ENCODE measurements around the gene ETFBKMT. TPM values are rescaled to one million over a fixed set of nuclear protein-coding genes. Genes with fewer than 3 reads are reported as not detected.

The ETFBKMT gene
- total RNA-seq, 1 experiment from 2014 or later = 1.7 TPM

DNA sequence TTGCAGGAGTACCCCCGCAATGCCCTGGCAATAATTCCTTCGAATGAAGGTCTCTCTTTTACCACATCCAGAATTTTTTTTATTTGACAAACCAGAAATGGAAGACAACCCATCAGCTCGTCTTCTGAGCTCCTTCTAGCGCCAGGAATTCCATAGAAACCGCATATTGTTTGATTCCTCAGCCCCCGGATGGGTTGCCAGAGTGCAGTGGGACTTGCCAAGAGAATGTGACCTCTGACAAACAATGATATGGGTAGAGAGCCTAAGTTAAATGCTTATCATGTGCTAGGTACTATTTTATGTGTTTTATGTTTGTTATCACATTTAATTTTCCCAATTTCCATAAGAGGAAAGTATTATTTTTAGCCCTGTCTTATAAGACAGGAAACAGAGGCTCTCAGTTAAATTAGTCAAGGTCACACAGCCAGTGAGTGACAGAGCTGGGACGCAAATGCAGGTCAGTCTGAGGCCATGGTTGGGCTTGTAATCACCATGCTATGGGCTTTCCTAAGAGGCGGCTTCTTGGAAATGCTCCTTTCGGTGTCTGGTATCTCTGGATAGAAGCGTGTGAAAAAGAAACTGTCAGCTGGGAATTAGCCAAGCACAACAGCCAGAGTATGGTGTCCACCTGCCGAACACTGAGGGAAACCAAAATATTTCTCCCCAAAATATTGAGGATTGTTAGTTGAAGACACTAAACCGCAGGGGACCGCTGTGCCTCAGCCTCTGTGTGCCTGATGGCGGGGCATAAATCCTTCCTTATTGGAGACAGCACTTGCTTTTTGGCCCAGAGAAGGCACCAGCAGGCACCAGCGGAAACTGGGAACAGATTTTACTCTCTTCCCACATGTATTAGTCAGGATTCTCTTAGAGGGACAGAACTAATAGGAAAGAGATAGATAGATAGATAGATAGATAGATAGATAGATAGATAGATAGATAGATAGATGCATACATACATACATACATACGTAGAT lies 29.4 kb upstream of the ETFBKMT start (continued):
- TF ChIP-seq, protein P1, sequence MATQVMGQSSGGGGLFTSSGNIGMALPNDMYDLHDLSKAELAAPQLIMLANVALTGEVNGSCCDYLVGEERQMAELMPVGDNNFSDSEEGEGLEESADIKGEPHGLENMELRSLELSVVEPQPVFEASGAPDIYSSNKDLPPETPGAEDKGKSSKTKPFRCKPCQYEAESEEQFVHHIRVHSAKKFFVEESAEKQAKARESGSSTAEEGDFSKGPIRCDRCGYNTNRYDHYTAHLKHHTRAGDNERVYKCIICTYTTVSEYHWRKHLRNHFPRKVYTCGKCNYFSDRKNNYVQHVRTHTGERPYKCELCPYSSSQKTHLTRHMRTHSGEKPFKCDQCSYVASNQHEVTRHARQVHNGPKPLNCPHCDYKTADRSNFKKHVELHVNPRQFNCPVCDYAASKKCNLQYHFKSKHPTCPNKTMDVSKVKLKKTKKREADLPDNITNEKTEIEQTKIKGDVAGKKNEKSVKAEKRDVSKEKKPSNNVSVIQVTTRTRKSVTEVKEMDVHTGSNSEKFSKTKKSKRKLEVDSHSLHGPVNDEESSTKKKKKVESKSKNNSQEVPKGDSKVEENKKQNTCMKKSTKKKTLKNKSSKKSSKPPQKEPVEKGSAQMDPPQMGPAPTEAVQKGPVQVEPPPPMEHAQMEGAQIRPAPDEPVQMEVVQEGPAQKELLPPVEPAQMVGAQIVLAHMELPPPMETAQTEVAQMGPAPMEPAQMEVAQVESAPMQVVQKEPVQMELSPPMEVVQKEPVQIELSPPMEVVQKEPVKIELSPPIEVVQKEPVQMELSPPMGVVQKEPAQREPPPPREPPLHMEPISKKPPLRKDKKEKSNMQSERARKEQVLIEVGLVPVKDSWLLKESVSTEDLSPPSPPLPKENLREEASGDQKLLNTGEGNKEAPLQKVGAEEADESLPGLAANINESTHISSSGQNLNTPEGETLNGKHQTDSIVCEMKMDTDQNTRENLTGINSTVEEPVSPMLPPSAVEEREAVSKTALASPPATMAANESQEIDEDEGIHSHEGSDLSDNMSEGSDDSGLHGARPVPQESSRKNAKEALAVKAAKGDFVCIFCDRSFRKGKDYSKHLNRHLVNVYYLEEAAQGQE (IDR thresholded peaks at IDR 0.05; ENCODE audit: low read depth) = no peak
- TF ChIP-seq SP1 (IDR thresholded peaks at IDR 0.05; ENCODE audit: low read depth) (no peak), CEBPB (IDR thresholded peaks at IDR 0.05; ENCODE audit: low read depth) (no peak), EZH2phosphoT487 (IDR thresholded peaks at IDR 0.05; ENCODE audit: borderline replicate concordance) (no peak)
- TF ChIP-seq, protein P2, sequence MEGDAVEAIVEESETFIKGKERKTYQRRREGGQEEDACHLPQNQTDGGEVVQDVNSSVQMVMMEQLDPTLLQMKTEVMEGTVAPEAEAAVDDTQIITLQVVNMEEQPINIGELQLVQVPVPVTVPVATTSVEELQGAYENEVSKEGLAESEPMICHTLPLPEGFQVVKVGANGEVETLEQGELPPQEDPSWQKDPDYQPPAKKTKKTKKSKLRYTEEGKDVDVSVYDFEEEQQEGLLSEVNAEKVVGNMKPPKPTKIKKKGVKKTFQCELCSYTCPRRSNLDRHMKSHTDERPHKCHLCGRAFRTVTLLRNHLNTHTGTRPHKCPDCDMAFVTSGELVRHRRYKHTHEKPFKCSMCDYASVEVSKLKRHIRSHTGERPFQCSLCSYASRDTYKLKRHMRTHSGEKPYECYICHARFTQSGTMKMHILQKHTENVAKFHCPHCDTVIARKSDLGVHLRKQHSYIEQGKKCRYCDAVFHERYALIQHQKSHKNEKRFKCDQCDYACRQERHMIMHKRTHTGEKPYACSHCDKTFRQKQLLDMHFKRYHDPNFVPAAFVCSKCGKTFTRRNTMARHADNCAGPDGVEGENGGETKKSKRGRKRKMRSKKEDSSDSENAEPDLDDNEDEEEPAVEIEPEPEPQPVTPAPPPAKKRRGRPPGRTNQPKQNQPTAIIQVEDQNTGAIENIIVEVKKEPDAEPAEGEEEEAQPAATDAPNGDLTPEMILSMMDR (IDR thresholded peaks at IDR 0.05 in 2 of 3, conservative IDR thresholded peaks at IDR 0.05 in 1 of 3; ENCODE audit: borderline replicate concordance in 1 of 3, insufficient read depth in 1 of 3, low read depth in 2 of 3, low read length in 2 of 3) = no peak
- TF ChIP-seq, protein P3, sequence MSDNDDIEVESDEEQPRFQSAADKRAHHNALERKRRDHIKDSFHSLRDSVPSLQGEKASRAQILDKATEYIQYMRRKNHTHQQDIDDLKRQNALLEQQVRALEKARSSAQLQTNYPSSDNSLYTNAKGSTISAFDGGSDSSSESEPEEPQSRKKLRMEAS (IDR thresholded peaks at IDR 0.05) = no peak

All from HCT116 (cell line).